CD14-positive monocyte (primary cell): ENCODE results near the gene ACBD4. TPM values are rescaled to one million over a fixed set of nuclear protein-coding genes. Genes with fewer than 3 reads are reported as not detected.

Experiments used
- DNase-seq, 3 donors: peaks; one replicate each; pipeline ENCODE4 v3.0.0-alpha.2; 2011 to 2022
- H2AFZ ChIP-seq: 2 replicates; pipeline ENCODE4 v1.6.0; 2012; ENCODE audit warnings: mild to moderate bottlenecking, low read depth, low read length, inconsistent platforms; ENCODE audit not compliant: insufficient read depth, poor library complexity, severe bottlenecking
- H3K27ac ChIP-seq, 2 donors: 1 replicate in 1 of 2; 2 replicates in 1 of 2; pipeline ENCODE4 v1.5.1; 2012 to 2013; ENCODE audit warnings: low read length in 2 of 2, control low read depth in 1 of 2, inconsistent platforms in 1 of 2, low read depth in 1 of 2, mild to moderate bottlenecking in 1 of 2
- H3K27me3 ChIP-seq, 2 donors: one replicate each; pipeline versions ENCODE4 v1.6.0 to v1.6.1; 2011 to 2013; ENCODE audit warnings: low read length in 2 of 2; ENCODE audit not compliant: control insufficient read depth in 2 of 2, insufficient read depth in 2 of 2
- H3K36me3 ChIP-seq, 2 donors: replicated peaks in 1 of 2; 1 replicate in 1 of 2; 2 replicates in 1 of 2; pipeline versions ENCODE4 v1.5.1 to v1.6.1; 2012 to 2013; ENCODE audit warnings: low read length in 2 of 2, control low read depth in 1 of 2, inconsistent platforms in 1 of 2, mild to moderate bottlenecking in 1 of 2; ENCODE audit not compliant: insufficient read depth in 2 of 2, control insufficient read depth in 1 of 2
- H3K4me1 ChIP-seq, 2 donors: 1 replicate in 1 of 2; 2 replicates in 1 of 2; pipeline versions ENCODE4 v1.5.1 to v1.6.1; 2012 to 2013; ENCODE audit warnings: low read length in 2 of 2, control low read depth in 1 of 2, inconsistent platforms in 1 of 2, mild to moderate bottlenecking in 1 of 2, moderate library complexity in 1 of 2; ENCODE audit not compliant: insufficient read depth in 2 of 2, control insufficient read depth in 1 of 2
- H3K4me2 ChIP-seq: replicated peaks from 2 replicates; pipeline ENCODE3; 2012; ENCODE audit warnings: low read length, moderate library complexity, mild to moderate bottlenecking; ENCODE audit not compliant: poor library complexity, severe bottlenecking; ENCODE audit errors: extremely low read depth
- H3K4me3 ChIP-seq, 3 experiments: fragments of 200-600 bp in 1 of 3; sonication (generic) in 1 of 3; replicated peaks in 1 of 3; 1 replicate in 2 of 3; 2 replicates in 1 of 3; pipeline ENCODE4 v1.5.1; 2011 to 2013; ENCODE audit warnings: low read length in 3 of 3, mild to moderate bottlenecking in 3 of 3, control low read depth in 2 of 3, low read depth in 2 of 3, inconsistent platforms in 1 of 3, moderate library complexity in 1 of 3
- H3K79me2 ChIP-seq: 2 replicates; pipeline ENCODE4 v1.6.0; 2012; ENCODE audit warnings: mild to moderate bottlenecking, control low read depth, inconsistent platforms, low read length, moderate library complexity; ENCODE audit not compliant: insufficient read depth
- H3K9ac ChIP-seq: 2 replicates; pipeline ENCODE4 v1.6.0; 2017; ENCODE audit warnings: low read length, mild to moderate bottlenecking; ENCODE audit not compliant: insufficient read depth, poor library complexity, severe bottlenecking
- H3K9me3 ChIP-seq, 2 donors: replicated peaks in 1 of 2; 1 replicate in 1 of 2; 2 replicates in 1 of 2; pipeline versions ENCODE4 v1.5.1 to v1.6.1; 2012 to 2013; ENCODE audit warnings: low read length in 2 of 2, control low read depth in 1 of 2; ENCODE audit not compliant: control insufficient read depth in 1 of 2, insufficient read depth in 1 of 2
- H4K20me1 ChIP-seq: 2 replicates; pipeline ENCODE4 v1.6.0; 2012; ENCODE audit warnings: mild to moderate bottlenecking, low read length, control low read depth, moderate library complexity; ENCODE audit not compliant: insufficient read depth
- H3K27ac Mint-ChIP-seq, 7 donors: one replicate each; pipeline ENCODE4 v1.8.0; 2020; ENCODE audit warnings: mild to moderate bottlenecking in 7 of 7, mixed read lengths in 7 of 7, moderate library complexity in 6 of 7, inconsistent platforms in 2 of 7
- H3K27me3 Mint-ChIP-seq, 3 donors: one replicate each; pipeline ENCODE4 v1.8.0; 2021 to 2022; ENCODE audit warnings: low read depth in 3 of 3, mild to moderate bottlenecking in 3 of 3, mixed read lengths in 3 of 3, moderate library complexity in 3 of 3, inconsistent platforms in 1 of 3
- H3K36me3 Mint-ChIP-seq, 2 donors: one replicate each; pipeline ENCODE4 v1.8.0; 2020; ENCODE audit warnings: mixed read lengths in 2 of 2, inconsistent platforms in 1 of 2, mild to moderate bottlenecking in 1 of 2
- H3K4me1 Mint-ChIP-seq: one replicate; pipeline ENCODE4 v1.8.0; 2020; ENCODE audit warnings: mild to moderate bottlenecking, mixed read lengths
- H3K4me3 Mint-ChIP-seq, 2 donors: one replicate each; pipeline ENCODE4 v1.8.0; 2020; ENCODE audit warnings: mild to moderate bottlenecking in 2 of 2, mixed read lengths in 2 of 2, moderate library complexity in 1 of 2
- H3K9me3 Mint-ChIP-seq, 7 donors: one replicate each; pipeline ENCODE4 v1.8.0; 2020 to 2022; ENCODE audit warnings: mixed read lengths in 7 of 7, mild to moderate bottlenecking in 6 of 7, moderate library complexity in 6 of 7, inconsistent platforms in 2 of 7
- CTCF ChIP-seq: fragments of 200-600 bp; IDR thresholded peaks from one replicate; pipeline ENCODE4 v1.8.0; 2022; ENCODE audit warnings: antibody characterized with exemption, mild to moderate bottlenecking
- WGBS: methylation state at CpG from one replicate; pipeline ENCODE4 v1.1.5; 2013; ENCODE audit warnings: missing lambda C conversion rate; ENCODE audit not compliant: insufficient coverage; 5-methylcytosine and 5-hydroxymethylcytosine counted together
- intact Hi-C, 2 donors: fragments of 100-400 bp; cut with micrococcal nuclease; formaldehyde crosslinking; loops; one replicate each; pipeline versions ENCODE4 v1.15.0 to v1.15.1; 2023
- polyA plus RNA-seq, 3 donors: library from polyadenylated mRNA; depleted of rRNA in 1 of 3; unstranded in 2 of 3; stranded (reverse) in 1 of 3; fragments of 300-500 nt in 2 of 3; fragments of >200 nt in 1 of 3; fragmentation: Illumina TruSeq in 2 of 3; gene quantifications; 1 replicate in 2 of 3; 2 replicates in 1 of 3; pipeline ENCODE4 v1.2.3, GENCODE V29; 2012 to 2021

The ACBD4 gene
- polyA plus RNA-seq, 3 donors, result 4.8 to 7.4 (median 6.2) TPM

- 100% methylated on average over 4 of the region's 9 CpGs for WGBS
- Histone ChIP-seq H3K27ac (no peak overlapping the region), H3K4me1 (no peaks in the 10 kb centered on the region), H3K4me3 (no peak overlapping the region), H3K36me3 (peaks cover 87 to 94% of the 10 kb centered on the region in 2 donors), H3K9me3 (no peaks in the 10 kb centered on the region), H3K4me2 (no peak overlapping the region), H2AFZ (no peak overlapping the region), H3K79me2 (no peaks in the 10 kb centered on the region), H3K9ac (no peak overlapping the region), H3K27me3 (no peaks in the 10 kb centered on the region), H4K20me1 (peaks cover 52% of the 10 kb centered on the region)
- intact Hi-C loops, result no loop called here
- H3K4me1 Mint-ChIP-seq, result no peaks in the 10 kb centered on the region
- peaks cover 0 to 1% (median 0%) of the 10 kb centered on the region in 3 donors for H3K27me3 Mint-ChIP-seq
- H3K9me3 Mint-ChIP-seq, result no peaks in the 10 kb centered on the region
- TF ChIP-seq CTCF, result no peak
- peaks cover 84 to 97% of the 10 kb centered on the region in 2 donors for H3K36me3 Mint-ChIP-seq
- no peak overlapping the region for H3K4me3 Mint-ChIP-seq
- no peak for DNase-seq
- H3K27ac Mint-ChIP-seq, result peak overlapping the region in 1 of 7 donors; percentile 27
Measured at GRCh38 chr17:45102856-45103255, 32.6 kb upstream of the ACBD4 start.

GRCh38 chr17:45103269-45103795 lies 32.2 kb upstream of the ACBD4 start:
- no peak for DNase-seq
- WGBS, result 97% methylated on average over 4 of the region's 9 CpGs
- intact Hi-C loops, result no loop called here

More at GRCh38 chr17:45103269-45103795, 32.2 kb upstream of the ACBD4 start:
- Mint-ChIP-seq H3K4me3 (no peak overlapping the region), H3K27me3 (peaks cover 0 to 1% (median 0%) of the 10 kb centered on the region in 3 donors), H3K36me3 (peaks cover 84 to 97% of the 10 kb centered on the region in 2 donors), H3K27ac (peak overlapping the region in 2 of 7 donors; percentile 22 to 27), H3K9me3 (no peaks in the 10 kb centered on the region), H3K4me1 (no peaks in the 10 kb centered on the region)
- H3K4me1 ChIP-seq, result no peaks in the 10 kb centered on the region
- no peaks in the 10 kb centered on the region for H3K9me3 ChIP-seq
- H3K4me3 ChIP-seq, result no peak overlapping the region
- H3K79me2 ChIP-seq, result no peaks in the 10 kb centered on the region
- no peak overlapping the region for H3K9ac ChIP-seq
- TF ChIP-seq CTCF, result no peak
- H4K20me1 ChIP-seq, result peaks cover 52% of the 10 kb centered on the region
- H3K27me3 ChIP-seq, result no peaks in the 10 kb centered on the region
- no peak overlapping the region for H3K4me2 ChIP-seq
- H3K27ac ChIP-seq, result no peak overlapping the region
- H3K36me3 ChIP-seq, result peaks cover 87 to 94% of the 10 kb centered on the region in 2 donors
- H2AFZ ChIP-seq, result no peak overlapping the region
